Vagina (tissue), 2 donors: ENCODE measurements around the gene DCDC2C. TPM values are rescaled to one million over a fixed set of nuclear protein-coding genes. Genes with fewer than 3 reads are reported as not detected.

Source experiments
- DNase-seq, 2 donors: peaks; one replicate each; pipeline ENCODE4 v3.0.0-alpha.2; 2017; ENCODE audit errors: extremely low spot score in 2 of 2
- H3K27ac ChIP-seq: fragments of 200-600 bp; sonication (generic); one replicate; pipeline ENCODE4 v1.5.1; 2019
- H3K27me3 ChIP-seq: fragments of 200-600 bp; sonication (generic); one replicate; pipeline ENCODE4 v1.5.1; 2019
- H3K36me3 ChIP-seq, 2 donors: fragments of 200-600 bp; sonication (generic); one replicate each; pipeline ENCODE4 v1.5.1; 2017 to 2019
- H3K4me1 ChIP-seq: fragments of 200-600 bp; sonication (generic); one replicate; pipeline ENCODE4 v1.5.1; 2019
- H3K4me3 ChIP-seq, 2 donors: fragments of 200-600 bp; sonication (generic); 1 replicate in 1 of 2; 2 replicates in 1 of 2; pipeline ENCODE4 v1.5.1; 2016 to 2019
- H3K9me3 ChIP-seq: fragments of 200-600 bp; sonication (generic); one replicate; pipeline ENCODE4 v1.5.1; 2019
- POLR2A ChIP-seq, 2 donors: fragments of 450-650 bp; IDR thresholded peaks; one replicate each; pipeline ENCODE4 v1.6.1; 2017; ENCODE audit warnings: antibody characterized with exemption in 2 of 2, mild to moderate bottlenecking in 2 of 2, moderate library complexity in 2 of 2
- POLR2AphosphoS5 ChIP-seq, 2 donors: sonication (generic); formaldehyde crosslinking; IDR thresholded peaks; one replicate each; pipeline ENCODE4 v1.9.0; 2017; ENCODE audit warnings: antibody characterized with exemption in 2 of 2, mild to moderate bottlenecking in 2 of 2, low read depth in 1 of 2; ENCODE audit not compliant: insufficient read depth in 1 of 2
- intact Hi-C: fragments of 100-400 bp; cut with DNase I; formaldehyde crosslinking; loops from one replicate; pipeline ENCODE4 v1.15.1; 2023
- total RNA-seq: library from RNA; depleted of rRNA; stranded (reverse); fragments of >200 nt; gene quantifications from one replicate; pipeline ENCODE4 v1.2.3, GENCODE V29; 2016
- TF ChIP-seq, protein P1 (sequence below), 3 experiments: fragments of 450-650 bp in 2 of 3; fragments of 200-600 bp in 1 of 3; sonication (generic) in 1 of 3; IDR thresholded peaks; one replicate each; pipeline ENCODE4 v1.5.1; 2017 to 2019; ENCODE audit warnings: antibody characterized with exemption in 3 of 3, mild to moderate bottlenecking in 2 of 3, moderate library complexity in 2 of 3

Gene DCDC2C
- total RNA-seq, 1 donor from 2014 or later = not detected

DNA sequence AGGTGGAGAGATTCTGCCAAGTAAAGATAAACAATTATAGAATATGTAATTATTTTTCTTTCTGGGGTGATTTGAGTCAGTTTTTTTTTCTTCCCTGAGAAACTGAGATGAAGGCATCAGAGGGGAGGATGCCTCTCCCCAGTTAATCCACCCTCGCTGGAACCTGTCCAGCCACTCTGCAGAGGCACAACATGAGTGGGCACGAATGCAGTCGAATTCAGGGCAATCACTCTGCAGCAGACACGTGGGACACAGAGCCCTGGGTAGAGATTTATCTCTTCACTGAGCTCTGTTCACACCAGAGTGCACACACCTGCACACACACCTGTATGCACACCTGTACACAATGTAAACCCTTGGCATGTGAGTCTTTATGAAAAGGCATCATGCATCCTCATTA, 154.2 kb downstream of the DCDC2C start:
- H3K27me3 ChIP-seq = no peaks in the 10 kb centered on the region

DNA sequence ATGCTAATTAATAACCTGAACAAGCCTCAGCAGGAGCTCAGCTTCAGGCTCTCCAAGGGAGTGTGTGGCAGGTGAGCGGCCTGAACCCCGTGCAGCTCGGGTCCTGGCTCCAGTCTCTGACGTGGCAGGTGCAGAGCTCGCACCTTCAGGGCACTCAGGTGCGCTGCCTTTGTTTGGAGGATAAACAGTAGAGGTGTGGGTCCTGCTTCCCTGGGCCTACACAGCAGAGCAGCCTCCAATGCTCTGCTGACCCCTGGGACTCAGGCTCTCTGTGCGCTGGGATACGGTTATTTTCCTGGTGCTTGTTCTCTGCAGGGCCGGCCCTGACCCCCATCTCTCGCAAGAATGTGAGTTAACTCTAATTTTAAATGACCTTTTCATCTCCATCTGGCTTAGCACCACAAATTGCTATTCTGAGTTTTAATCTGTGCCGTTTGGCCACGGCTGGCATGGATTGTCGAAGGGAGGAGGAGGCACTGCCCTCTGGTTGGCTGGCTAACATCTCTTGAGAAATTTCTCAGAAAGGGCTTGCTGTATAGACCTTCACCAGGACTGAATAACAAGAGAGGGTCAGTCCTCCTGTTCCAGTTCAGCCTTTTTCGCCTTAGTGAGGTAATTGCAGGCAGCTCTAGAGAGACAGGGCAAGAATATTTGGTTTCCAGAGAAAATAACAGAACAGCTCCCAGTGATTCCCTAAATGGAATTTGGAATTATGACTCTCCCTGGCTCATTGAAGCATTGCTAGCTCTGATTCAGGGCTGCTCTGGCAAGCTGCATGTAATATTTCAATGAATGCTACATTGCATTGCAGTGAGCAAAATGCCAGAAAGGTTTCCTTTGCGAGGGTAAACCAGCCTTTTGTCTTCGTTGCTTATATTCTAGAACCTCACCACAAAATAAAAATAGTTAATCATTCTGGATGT, 161.8 kb downstream of the DCDC2C start:
- no peak for DNase-seq
- intact Hi-C loops = no loop called here
- no peak for TF ChIP-seq POLR2AphosphoS5 (IDR thresholded peaks at IDR 0.05; ENCODE audit: insufficient read depth in 1 of 2, low read depth in 1 of 2)
- TF ChIP-seq, protein P1, sequence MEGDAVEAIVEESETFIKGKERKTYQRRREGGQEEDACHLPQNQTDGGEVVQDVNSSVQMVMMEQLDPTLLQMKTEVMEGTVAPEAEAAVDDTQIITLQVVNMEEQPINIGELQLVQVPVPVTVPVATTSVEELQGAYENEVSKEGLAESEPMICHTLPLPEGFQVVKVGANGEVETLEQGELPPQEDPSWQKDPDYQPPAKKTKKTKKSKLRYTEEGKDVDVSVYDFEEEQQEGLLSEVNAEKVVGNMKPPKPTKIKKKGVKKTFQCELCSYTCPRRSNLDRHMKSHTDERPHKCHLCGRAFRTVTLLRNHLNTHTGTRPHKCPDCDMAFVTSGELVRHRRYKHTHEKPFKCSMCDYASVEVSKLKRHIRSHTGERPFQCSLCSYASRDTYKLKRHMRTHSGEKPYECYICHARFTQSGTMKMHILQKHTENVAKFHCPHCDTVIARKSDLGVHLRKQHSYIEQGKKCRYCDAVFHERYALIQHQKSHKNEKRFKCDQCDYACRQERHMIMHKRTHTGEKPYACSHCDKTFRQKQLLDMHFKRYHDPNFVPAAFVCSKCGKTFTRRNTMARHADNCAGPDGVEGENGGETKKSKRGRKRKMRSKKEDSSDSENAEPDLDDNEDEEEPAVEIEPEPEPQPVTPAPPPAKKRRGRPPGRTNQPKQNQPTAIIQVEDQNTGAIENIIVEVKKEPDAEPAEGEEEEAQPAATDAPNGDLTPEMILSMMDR (IDR thresholded peaks at IDR 0.05) = no peak
- TF ChIP-seq POLR2A (IDR thresholded peaks at IDR 0.05) = no peak

More for the DNA sequence above, 154.2 kb downstream of the DCDC2C start:
- H3K9me3 ChIP-seq = no peaks in the 10 kb centered on the region
- intact Hi-C loops = no loop called here
- no peak overlapping the region for H3K27ac ChIP-seq
- H3K4me1 ChIP-seq = no peaks in the 10 kb centered on the region
- no peak for DNase-seq
- no peaks in the 10 kb centered on the region for H3K36me3 ChIP-seq
- no peak overlapping the region for H3K4me3 ChIP-seq
- TF ChIP-seq POLR2A (IDR thresholded peaks at IDR 0.05) = no peak
- TF ChIP-seq, protein P1 (IDR thresholded peaks at IDR 0.05) = no peak
- TF ChIP-seq POLR2AphosphoS5 (IDR thresholded peaks at IDR 0.05; ENCODE audit: insufficient read depth in 1 of 2, low read depth in 1 of 2) = no peak

DNA sequence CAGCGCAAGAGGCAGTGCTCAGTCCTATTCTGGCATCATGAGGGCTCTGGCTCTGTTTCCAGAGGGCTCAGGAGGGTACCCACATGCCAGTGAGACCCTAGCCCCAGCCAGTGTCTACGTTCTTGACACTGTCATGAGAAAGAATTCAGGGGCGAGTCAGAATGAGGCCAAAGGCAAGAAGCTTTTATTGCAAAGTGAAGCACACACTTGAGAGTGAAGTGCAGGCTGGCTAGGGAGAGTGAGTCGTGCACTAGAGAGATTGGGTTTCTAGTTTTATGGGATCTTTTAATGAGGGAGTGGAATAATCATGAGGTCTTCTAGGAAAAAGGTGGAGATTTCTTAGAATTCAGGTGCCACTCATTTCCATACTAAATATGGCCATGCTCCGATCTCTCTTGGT, 164.1 kb downstream of the DCDC2C start:
- no peak overlapping the region for H3K27ac ChIP-seq
- TF ChIP-seq POLR2A (IDR thresholded peaks at IDR 0.05) = no peak
- no peak for TF ChIP-seq POLR2AphosphoS5 (IDR thresholded peaks at IDR 0.05; ENCODE audit: insufficient read depth in 1 of 2, low read depth in 1 of 2)
- TF ChIP-seq, protein P1 (IDR thresholded peaks at IDR 0.05) = no peak
- DNase-seq = no peak
- intact Hi-C loops = no loop called here
- H3K4me3 ChIP-seq = no peak overlapping the region
- no peaks in the 10 kb centered on the region for H3K4me1 ChIP-seq
- H3K27me3 ChIP-seq = no peaks in the 10 kb centered on the region
- no peaks in the 10 kb centered on the region for H3K36me3 ChIP-seq
- H3K9me3 ChIP-seq = no peaks in the 10 kb centered on the region

More for the DNA sequence above, 161.8 kb downstream of the DCDC2C start:
- Histone ChIP-seq H3K4me1 (no peaks in the 10 kb centered on the region), H3K27me3 (no peaks in the 10 kb centered on the region), H3K4me3 (no peak overlapping the region), H3K27ac (no peak overlapping the region), H3K9me3 (no peaks in the 10 kb centered on the region), H3K36me3 (no peaks in the 10 kb centered on the region)

DNA sequence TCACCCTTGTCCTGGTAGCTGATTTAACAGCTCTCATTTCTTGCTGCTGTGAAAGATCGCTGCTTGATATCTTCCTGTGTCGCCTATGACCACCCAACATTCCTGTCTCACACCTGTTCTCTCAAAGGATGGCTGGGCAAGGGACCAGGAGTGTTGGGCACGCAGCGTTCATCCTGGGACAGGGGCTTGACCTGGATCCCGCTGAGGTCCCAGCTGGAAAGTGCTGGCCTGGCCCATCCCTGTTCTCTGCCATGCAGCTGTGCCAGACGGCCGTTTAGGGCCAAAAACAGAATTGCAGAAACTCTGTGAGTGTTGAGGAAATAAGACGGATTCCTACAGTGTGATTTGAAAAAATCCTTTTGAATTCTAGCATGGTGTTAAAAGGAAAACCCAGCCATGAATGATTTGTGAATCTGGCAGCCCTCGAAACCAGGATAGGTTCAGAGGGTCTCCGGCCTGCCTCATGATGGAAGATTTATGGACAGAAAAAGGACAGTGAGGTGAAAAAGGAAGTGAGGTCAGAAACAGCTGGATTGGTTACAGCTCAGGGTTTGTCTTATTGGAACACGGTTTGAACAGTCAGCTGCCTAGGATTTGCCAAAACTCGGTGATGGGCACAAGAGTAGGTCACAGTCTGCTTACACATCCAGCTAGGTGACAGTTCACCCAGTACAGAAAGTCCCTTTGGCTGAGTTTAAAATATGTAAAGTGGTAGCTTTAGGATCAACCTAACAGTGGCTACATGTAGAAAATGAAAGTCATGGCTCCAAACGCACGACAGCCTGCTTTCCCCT, 164.8 kb downstream of the DCDC2C start:
- H3K4me1 ChIP-seq = no peaks in the 10 kb centered on the region
- TF ChIP-seq POLR2A (IDR thresholded peaks at IDR 0.05) (no peak), POLR2AphosphoS5 (IDR thresholded peaks at IDR 0.05; ENCODE audit: insufficient read depth in 1 of 2, low read depth in 1 of 2) (no peak)
- TF ChIP-seq, protein P1 (IDR thresholded peaks at IDR 0.05) = no peak
- H3K27ac ChIP-seq = no peak overlapping the region
- no peaks in the 10 kb centered on the region for H3K9me3 ChIP-seq
- intact Hi-C loops = no loop called here
- H3K27me3 ChIP-seq = no peaks in the 10 kb centered on the region
- H3K36me3 ChIP-seq = no peaks in the 10 kb centered on the region
- no peak for DNase-seq
- no peak overlapping the region for H3K4me3 ChIP-seq
